H54 (cell line): ENCODE measurements around the gene EPB41L4A.

ENCODE experiments used
- DNase-seq: peaks from one replicate; pipeline ENCODE4 v3.0.0; 2011; ENCODE audit warnings: low spot score, mixed read lengths; ENCODE audit not compliant: insufficient read length
- FAIRE-seq: peaks from 3 replicates; lab custom pipeline; 2011; peaks lifted over from hg19 to GRCh38; lab: Jason Lieb, UNC
- POLR2A ChIP-seq: IDR thresholded peaks from 2 replicates; pipeline ENCODE4 v1.6.1; 2011; ENCODE audit warnings: low read depth, mild to moderate bottlenecking, low read length

EPB41L4A gene

GRCh38 chr5:112126982-112127381 lies 292.1 kb downstream of the EPB41L4A start:
- DNase-seq, result no peak
- TF ChIP-seq POLR2A, result no peak
- FAIRE-seq, result no peak

- no peak for DNase-seq
- no peak for FAIRE-seq
- no peak for TF ChIP-seq POLR2A
These were observed 293.2 kb downstream of the EPB41L4A start for GRCh38 chr5:112125903-112126302.

- no peak for TF ChIP-seq POLR2A
- no peak for DNase-seq
- FAIRE-seq, result no peak
These were observed 294.3 kb downstream of the EPB41L4A start for GRCh38 chr5:112124788-112125187.

GRCh38 chr5:112123086-112123485 lies 296.0 kb downstream of the EPB41L4A start:
- DNase-seq, result no peak
- FAIRE-seq, result no peak
- no peak for TF ChIP-seq POLR2A

- TF ChIP-seq POLR2A, result no peak
- no peak for FAIRE-seq
- DNase-seq, result no peak
These were observed 296.7 kb downstream of the EPB41L4A start for GRCh38 chr5:112122353-112122752.

GRCh38 chr5:112121258-112121657 lies 297.8 kb downstream of the EPB41L4A start:
- no peak for TF ChIP-seq POLR2A
- DNase-seq (no peak), FAIRE-seq (no peak)

- no peak for DNase-seq
- FAIRE-seq, result no peak
- no peak for TF ChIP-seq POLR2A
These were observed 299.1 kb downstream of the EPB41L4A start for GRCh38 chr5:112119969-112120368.

- FAIRE-seq (no peak), DNase-seq (no peak)
- no peak for TF ChIP-seq POLR2A
These were observed 299.6 kb downstream of the EPB41L4A start for GRCh38 chr5:112119508-112119907.

- DNase-seq (no peak), FAIRE-seq (no peak)
- no peak for TF ChIP-seq POLR2A
These were observed 301.5 kb downstream of the EPB41L4A start for GRCh38 chr5:112117551-112117950.

GRCh38 chr5:112116371-112116770 lies 302.7 kb downstream of the EPB41L4A start:
- DNase-seq, result no peak
- FAIRE-seq, result no peak
- no peak for TF ChIP-seq POLR2A

GRCh38 chr5:112113565-112113964 lies 305.5 kb downstream of the EPB41L4A start:
- FAIRE-seq (no peak), DNase-seq (no peak)
- no peak for TF ChIP-seq POLR2A
